ENCODE measurements around the gene TMCC3. TPM values are rescaled to one million over a fixed set of nuclear protein-coding genes. Genes with fewer than 3 reads are reported as not detected.

TMCC3 gene
- total and polyA plus RNA-seq, 2 experiments from 2014 or later, result 1.4 to 3.6 TPM

- Mint-ChIP-seq H3K36me3 (ENCODE audit: low read depth) (no peaks in the 10 kb centered on the region), H3K4me1 (peaks cover 20% of the 10 kb centered on the region), H3K9me3 (no peaks in the 10 kb centered on the region), H3K27me3 (ENCODE audit: insufficient read depth, low read depth, poor library complexity) (peaks cover 5% of the 10 kb centered on the region), H3K4me3 (no peak overlapping the region), H3K27ac (no peak overlapping the region)
- H4K20me1 ChIP-seq (replicated peaks; ENCODE audit: insufficient read depth), result no peaks in the 10 kb centered on the region
- peaks cover 5% of the 10 kb centered on the region for H3K4me1 ChIP-seq (ENCODE audit: insufficient read depth)
- H3F3A ChIP-seq (replicated peaks; ENCODE audit: low read depth), result no peaks in the 10 kb centered on the region
- H3K27me3 ChIP-seq (ENCODE audit: insufficient read depth), result no peaks in the 10 kb centered on the region
- no peaks in the 10 kb centered on the region for H3K79me2 ChIP-seq (replicated peaks; ENCODE audit: insufficient read depth)
- no peaks in the 10 kb centered on the region for H3K36me3 ChIP-seq (ENCODE audit: insufficient read depth)
- DNase-seq (ENCODE audit: low spot score) (no peak), ATAC-seq (no peak)
- no peak for TF ChIP-seq REST (IDR thresholded peaks at IDR 0.05; ENCODE audit: unreplicated experiment)
- TF ChIP-seq CTCF (conservative IDR thresholded peaks at IDR 0.05; ENCODE audit: low read depth in 2 of 2), result no peak
- TF ChIP-seq ZNF114 (CRISPR knock-in tag; IDR thresholded peaks at IDR 0.05), result no peak
- TF ChIP-seq NANOG (IDR thresholded peaks at IDR 0.05; ENCODE audit: borderline replicate concordance), result no peak
- no peak for TF ChIP-seq ZNF462 (CRISPR knock-in tag; IDR thresholded peaks at IDR 0.05)
- TF ChIP-seq EZH2 (IDR thresholded peaks at IDR 0.05; ENCODE audit: low read depth, unreplicated experiment), result no peak
- no peak for TF ChIP-seq STAT1 (IDR thresholded peaks at IDR 0.05; ENCODE audit: unreplicated experiment)
- no peak for TF ChIP-seq CREB1 (CRISPR knock-in tag; IDR thresholded peaks at IDR 0.05; ENCODE audit: low read depth)
- TF ChIP-seq ZNF331 (CRISPR knock-in tag; IDR thresholded peaks at IDR 0.05; ENCODE audit: low read depth), result no peak
- no peak for TF ChIP-seq ETS1 (IDR thresholded peaks at IDR 0.05)
- TF ChIP-seq JUNB (IDR thresholded peaks at IDR 0.05; ENCODE audit: unreplicated experiment), result no peak
- TF ChIP-seq POLR2AphosphoS5 (IDR thresholded peaks at IDR 0.05; ENCODE audit: low read depth), result no peak
- TF ChIP-seq EZH2phosphoT487 (IDR thresholded peaks at IDR 0.05; ENCODE audit: unreplicated experiment), result no peak
- H3K9me2 ChIP-seq (ENCODE audit: insufficient read depth), result 0 out of 2 replicates have a peak, but pooled peaks cover 4% of the 10 kb centered on the region
- H3K27ac ChIP-seq (ENCODE audit: low read depth), result no peak overlapping the region
- no peak overlapping the region for H3K4me2 ChIP-seq
- H2AFZ ChIP-seq, result no peak overlapping the region
- no peak overlapping the region for H3K4me3 ChIP-seq
These were observed 92.5 kb downstream of the TMCC3 start for GRCh38 chr12:94557746-94558295.

Data from GM23338 (cell line).